Trophoblast cell (in vitro differentiated cells and primary cell): ENCODE measurements around the gene LZTFL1.

Experiments
- DNase-seq, 2 donors: peaks; one replicate each; pipeline ENCODE4 v3.0.0-alpha.2; 2016
- H2AFZ ChIP-seq: 2 replicates; pipeline ENCODE4 v1.6.1; 2013; ENCODE audit warnings: low read length, moderate library complexity, mild to moderate bottlenecking; ENCODE audit not compliant: insufficient read depth, poor library complexity
- H2AK5ac ChIP-seq: 2 replicates; pipeline ENCODE4 v1.6.1; 2013; ENCODE audit warnings: mild to moderate bottlenecking, low read length
- H2BK120ac ChIP-seq: 2 replicates; pipeline ENCODE4 v1.6.1; 2013; ENCODE audit warnings: low read length, mild to moderate bottlenecking, moderate library complexity; ENCODE audit not compliant: insufficient read depth, poor library complexity
- H2BK12ac ChIP-seq: 2 replicates; pipeline ENCODE4 v1.6.1; 2013; ENCODE audit warnings: mild to moderate bottlenecking, low read length, moderate library complexity
- H2BK5ac ChIP-seq: 2 replicates; pipeline ENCODE4 v1.6.1; 2013; ENCODE audit warnings: low read length, low read depth, moderate library complexity, mild to moderate bottlenecking; ENCODE audit not compliant: poor library complexity
- H3K14ac ChIP-seq: 2 replicates; pipeline ENCODE4 v1.6.1; 2013; ENCODE audit warnings: mild to moderate bottlenecking, low read length
- H3K18ac ChIP-seq: 2 replicates; pipeline ENCODE4 v1.6.1; 2013; ENCODE audit warnings: mild to moderate bottlenecking, low read length
- H3K23ac ChIP-seq: 2 replicates; pipeline ENCODE4 v1.6.1; 2013; ENCODE audit warnings: low read length
- H3K27ac ChIP-seq: 2 replicates; pipeline ENCODE4 v1.5.1; 2013; ENCODE audit warnings: low read depth, mild to moderate bottlenecking, inconsistent platforms, low read length, moderate library complexity
- H3K27me3 ChIP-seq: 2 replicates; pipeline ENCODE4 v1.6.1; 2013; ENCODE audit warnings: inconsistent platforms, mild to moderate bottlenecking, low read length, moderate library complexity; ENCODE audit not compliant: insufficient read depth
- H3K36me3 ChIP-seq, 2 experiments: 1 replicate in 1 of 2; 2 replicates in 1 of 2; pipeline ENCODE4 v1.6.1; 2013; ENCODE audit warnings: low read length in 2 of 2, mild to moderate bottlenecking in 2 of 2, moderate library complexity in 1 of 2; ENCODE audit not compliant: insufficient read depth in 2 of 2, control insufficient read depth in 1 of 2
- H3K4ac ChIP-seq: 2 replicates; pipeline ENCODE4 v1.6.1; 2013; ENCODE audit warnings: low read depth, mild to moderate bottlenecking, low read length, moderate library complexity
- H3K4me1 ChIP-seq, 2 experiments: 1 replicate in 1 of 2; 2 replicates in 1 of 2; pipeline ENCODE4 v1.6.1; 2013; ENCODE audit warnings: low read length in 2 of 2, mild to moderate bottlenecking in 2 of 2, moderate library complexity in 1 of 2; ENCODE audit not compliant: insufficient read depth in 2 of 2, control insufficient read depth in 1 of 2
- H3K4me2 ChIP-seq: 2 replicates; pipeline ENCODE4 v1.6.1; 2013; ENCODE audit warnings: inconsistent platforms, mild to moderate bottlenecking, low read length, moderate library complexity
- H3K4me3 ChIP-seq: 2 replicates; pipeline ENCODE4 v1.5.1; 2013; ENCODE audit warnings: mild to moderate bottlenecking, low read depth, low read length, inconsistent platforms
- H3K79me1 ChIP-seq: one replicate; pipeline ENCODE4 v1.6.1; 2013; ENCODE audit warnings: low read length
- H3K79me2 ChIP-seq: 2 replicates; pipeline ENCODE4 v1.6.1; 2013; ENCODE audit warnings: low read length, mild to moderate bottlenecking; ENCODE audit not compliant: control insufficient read depth, insufficient read depth, poor library complexity
- H3K9ac ChIP-seq: 2 replicates; pipeline ENCODE4 v1.6.1; 2013; ENCODE audit warnings: mild to moderate bottlenecking, low read length
- H3K9me3 ChIP-seq: 2 replicates; pipeline ENCODE4 v1.6.1; 2013; ENCODE audit warnings: low read depth, mild to moderate bottlenecking, control low read depth, inconsistent platforms, low read length; ENCODE audit not compliant: insufficient read depth
- H4K12ac ChIP-seq: 2 replicates; pipeline ENCODE4 v1.6.1; 2013; ENCODE audit warnings: low read depth, mild to moderate bottlenecking, low read length, moderate library complexity
- H4K8ac ChIP-seq: 2 replicates; pipeline ENCODE4 v1.6.1; 2013; ENCODE audit warnings: low read depth, mild to moderate bottlenecking, low read length, moderate library complexity
- H4K91ac ChIP-seq: one replicate; pipeline ENCODE4 v1.6.1; 2013; ENCODE audit warnings: low read depth, mild to moderate bottlenecking, low read length, moderate library complexity
- WGBS: extraction: QIAGEN DNeasy Blood & Tissue Kit; methylation state at CpG from one replicate; pipeline ENCODE4 v1.1.7; 2013; ENCODE audit warnings: missing lambda C conversion rate; ENCODE audit not compliant: insufficient read length, insufficient coverage; ENCODE audit errors: extremely low coverage; 5-methylcytosine and 5-hydroxymethylcytosine counted together

LZTFL1 gene

GRCh38 chr3:45777746-45778386 is 64.1 kb downstream of the LZTFL1 start:
- H2BK120ac ChIP-seq: no peak overlapping the region
- H3K23ac ChIP-seq: no peak overlapping the region
- H2BK5ac ChIP-seq: no peak overlapping the region
- H3K4me3 ChIP-seq: no peak overlapping the region
- H2BK12ac ChIP-seq: no peak overlapping the region
- no peak overlapping the region for H2AFZ ChIP-seq
- no CpG with 5 or more reads among the region's 11 CpGs for WGBS
- no peaks in the 10 kb centered on the region for H3K36me3 ChIP-seq
- no peaks in the 10 kb centered on the region for H3K27me3 ChIP-seq
- no peak overlapping the region for H3K9ac ChIP-seq
- H3K27ac ChIP-seq: no peak overlapping the region
- H3K14ac ChIP-seq: no peak overlapping the region
- no peak overlapping the region for H4K8ac ChIP-seq
- no peaks in the 10 kb centered on the region for H3K4me1 ChIP-seq
- DNase-seq: no peak
- peaks cover 2% of the 10 kb centered on the region for H3K9me3 ChIP-seq
- H3K79me2 ChIP-seq: no peaks in the 10 kb centered on the region
- no peaks in the 10 kb centered on the region for H3K79me1 ChIP-seq
- no peak overlapping the region for H3K4ac ChIP-seq
- no peak overlapping the region for H2AK5ac ChIP-seq
- no peak overlapping the region for H3K4me2 ChIP-seq
- H3K18ac ChIP-seq: no peak overlapping the region
- no peak overlapping the region for H4K91ac ChIP-seq
- H4K12ac ChIP-seq: no peak overlapping the region

GRCh38 chr3:45777111-45777745 is 64.7 kb downstream of the LZTFL1 start:
- Histone ChIP-seq H4K8ac (no peak overlapping the region), H3K18ac (no peak overlapping the region), H3K79me2 (no peaks in the 10 kb centered on the region), H2AFZ (no peak overlapping the region), H2BK12ac (no peak overlapping the region), H4K91ac (no peak overlapping the region), H3K4me2 (no peak overlapping the region), H3K4me3 (no peak overlapping the region), H3K4me1 (no peaks in the 10 kb centered on the region), H3K4ac (no peak overlapping the region), H3K14ac (no peak overlapping the region), H4K12ac (no peak overlapping the region), H3K9ac (no peak overlapping the region), H3K27ac (no peak overlapping the region), H3K9me3 (peaks cover 2% of the 10 kb centered on the region), H3K36me3 (no peaks in the 10 kb centered on the region), H2BK5ac (no peak overlapping the region), H3K27me3 (no peaks in the 10 kb centered on the region), H2BK120ac (no peak overlapping the region), H2AK5ac (no peak overlapping the region), H3K79me1 (no peaks in the 10 kb centered on the region), H3K23ac (no peak overlapping the region)
- no peak for DNase-seq
- no CpG with 5 or more reads among the region's 8 CpGs for WGBS

DNA sequence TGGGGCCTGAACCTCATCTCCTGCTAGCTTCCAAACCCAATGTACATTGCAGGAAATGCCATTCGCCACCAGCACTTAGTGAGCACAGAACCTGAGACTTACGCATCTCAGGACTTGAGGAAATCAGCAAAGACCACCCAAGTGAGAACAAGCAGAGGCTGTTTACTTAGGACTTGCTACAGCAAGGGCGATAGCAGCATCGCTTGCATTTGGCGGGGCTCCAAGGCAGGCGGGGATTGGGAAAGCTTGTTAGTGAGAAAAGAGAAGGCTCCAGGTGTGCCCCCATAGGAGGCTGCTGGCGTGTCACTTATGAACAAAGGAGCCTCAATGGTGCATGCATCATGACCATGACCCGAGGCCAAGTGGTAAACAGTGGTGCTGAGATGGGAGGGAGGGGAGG is 65.3 kb downstream of the LZTFL1 start:
- no peak overlapping the region for H3K18ac ChIP-seq
- no peaks in the 10 kb centered on the region for H3K79me1 ChIP-seq
- no peak overlapping the region for H4K12ac ChIP-seq
- H3K9ac ChIP-seq: no peak overlapping the region
- H2BK12ac ChIP-seq: no peak overlapping the region
- peaks cover 2% of the 10 kb centered on the region for H3K9me3 ChIP-seq
- no peaks in the 10 kb centered on the region for H3K27me3 ChIP-seq
- H3K79me2 ChIP-seq: no peaks in the 10 kb centered on the region
- H3K4me1 ChIP-seq: no peaks in the 10 kb centered on the region
- no peak overlapping the region for H3K4ac ChIP-seq
- H3K4me2 ChIP-seq: no peak overlapping the region
- no peak overlapping the region for H2BK5ac ChIP-seq
- H2AFZ ChIP-seq: no peak overlapping the region
- H3K27ac ChIP-seq: no peak overlapping the region
- H3K4me3 ChIP-seq: no peak overlapping the region
- H2AK5ac ChIP-seq: no peak overlapping the region
- no peak overlapping the region for H2BK120ac ChIP-seq
- WGBS: no CpG with 5 or more reads among the region's 8 CpGs
- H4K8ac ChIP-seq: no peak overlapping the region
- no peak overlapping the region for H4K91ac ChIP-seq
- no peaks in the 10 kb centered on the region for H3K36me3 ChIP-seq
- no peak overlapping the region for H3K14ac ChIP-seq
- no peak overlapping the region for H3K23ac ChIP-seq
- DNase-seq: no peak

- no peak overlapping the region for H2BK5ac ChIP-seq
- H2AFZ ChIP-seq: no peak overlapping the region
- H3K14ac ChIP-seq: no peak overlapping the region
- no peak overlapping the region for H3K18ac ChIP-seq
- H3K23ac ChIP-seq: no peak overlapping the region
- H2BK12ac ChIP-seq: no peak overlapping the region
- H3K4me1 ChIP-seq: no peaks in the 10 kb centered on the region
- H3K27me3 ChIP-seq: no peaks in the 10 kb centered on the region
- H2BK120ac ChIP-seq: no peak overlapping the region
- H3K4me2 ChIP-seq: no peak overlapping the region
- no peak overlapping the region for H3K27ac ChIP-seq
- no peak overlapping the region for H3K4me3 ChIP-seq
- no peak overlapping the region for H4K8ac ChIP-seq
- H3K79me2 ChIP-seq: no peaks in the 10 kb centered on the region
- no peak overlapping the region for H3K4ac ChIP-seq
- H3K36me3 ChIP-seq: no peaks in the 10 kb centered on the region
- no CpG with 5 or more reads among the region's 3 CpGs for WGBS
- H4K12ac ChIP-seq: no peak overlapping the region
- no peak for DNase-seq
- no peak overlapping the region for H2AK5ac ChIP-seq
- H4K91ac ChIP-seq: no peak overlapping the region
- H3K9ac ChIP-seq: no peak overlapping the region
- peaks cover 2% of the 10 kb centered on the region for H3K9me3 ChIP-seq
- no peaks in the 10 kb centered on the region for H3K79me1 ChIP-seq
Observed at GRCh38 chr3:45776301-45776595, 65.7 kb downstream of the LZTFL1 start.
